ENCODE data around the gene SLC2A9. TPM values are rescaled to one million over a fixed set of nuclear protein-coding genes. Genes with fewer than 3 reads are reported as not detected.
A peak's percentile ranks its signal among the peaks of the same experiment; 100 is the strongest.

Gene SLC2A9
- polyA plus RNA-seq, 3 donors from 2014 or later: 1.4 to 2.3 TPM; not detected in 1

DNA sequence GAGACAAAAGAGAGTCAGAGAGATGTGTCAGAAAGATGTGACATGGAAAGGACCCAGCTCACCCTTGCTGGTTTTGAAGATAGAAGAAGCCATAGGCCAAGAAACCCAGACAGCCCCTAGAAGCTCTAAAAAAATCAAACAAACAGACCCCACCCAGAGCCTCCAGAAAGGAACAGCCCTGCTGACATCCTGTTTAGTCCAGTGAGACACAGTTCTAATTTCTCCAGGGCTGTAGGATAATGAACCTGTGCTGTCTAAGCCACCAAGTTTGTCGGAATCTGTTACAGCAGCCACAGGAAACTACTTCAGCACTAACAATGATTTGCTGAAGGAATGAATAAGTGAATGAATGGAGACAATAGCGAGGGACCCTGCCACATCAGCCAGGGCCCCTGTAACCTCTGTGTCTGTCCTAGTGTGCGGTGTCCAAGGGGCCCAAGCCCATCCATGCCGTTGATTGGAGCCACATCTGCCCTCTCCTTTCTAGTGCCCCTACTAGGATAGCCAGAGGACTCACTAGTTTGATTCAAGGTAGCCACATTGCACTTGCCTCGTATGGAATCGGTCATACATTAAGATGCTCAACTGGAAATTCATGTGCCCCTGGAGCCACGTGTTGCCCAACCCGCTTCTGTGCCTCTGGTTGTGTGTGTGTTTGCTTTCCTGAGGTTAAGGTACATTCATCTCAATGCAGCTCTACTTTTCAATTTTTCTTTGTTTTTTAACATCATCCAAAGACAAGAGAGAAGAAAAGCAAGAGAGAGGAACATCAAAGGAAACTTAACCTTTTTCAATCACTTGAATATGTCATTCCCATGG is 32.5 kb upstream of the SLC2A9 start:
- Mint-ChIP-seq H3K27ac (peak overlapping the region in 1 of 6 donors; percentile 28), H3K27me3 (ENCODE audit: low read depth in 3 of 3) (peaks cover 0 to 8% (median 0%) of the 10 kb centered on the region in 3 donors), H3K4me1 (peaks cover 5 to 6% of the 10 kb centered on the region in 2 donors), H3K36me3 (peaks cover 3 to 31% (median 15%) of the 10 kb centered on the region in 3 donors), H3K4me3 (no peak overlapping the region), H3K9me3 (peaks cover 0 to 2% (median 0%) of the 10 kb centered on the region in 6 donors)
- no peak for DNase-seq

GRCh38 chr4:10051517-10052135 is 30.3 kb upstream of the SLC2A9 start:
- Mint-ChIP-seq H3K27me3 (ENCODE audit: low read depth in 3 of 3) (peaks cover 0 to 5% (median 2%) of the 10 kb centered on the region in 3 donors), H3K36me3 (peaks cover 0 to 37% (median 11%) of the 10 kb centered on the region in 3 donors), H3K9me3 (peaks cover 0 to 2% (median 0%) of the 10 kb centered on the region in 6 donors), H3K27ac (no peak overlapping the region), H3K4me3 (no peak overlapping the region), H3K4me1 (peaks cover 20% of the 10 kb centered on the region in 2 donors)
- no peak for DNase-seq

DNA sequence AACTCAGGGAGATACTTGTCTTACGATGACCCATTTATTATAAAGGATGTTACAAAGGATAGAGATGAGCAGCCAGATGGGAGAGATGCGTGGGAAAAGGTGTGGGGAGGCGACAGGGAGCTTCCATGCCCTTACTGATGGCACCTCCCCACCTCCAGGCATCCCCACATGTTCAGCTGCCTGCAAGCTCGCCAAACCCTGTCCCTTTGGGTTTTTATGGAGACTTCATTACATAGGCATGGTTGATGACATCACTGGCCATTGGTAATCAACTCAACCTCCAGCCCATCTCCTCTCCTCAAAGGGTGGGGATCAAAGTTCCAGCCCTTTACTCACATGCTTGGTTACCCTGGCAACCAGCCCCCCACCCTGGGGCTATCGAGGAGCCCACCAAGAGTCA is 29.4 kb upstream of the SLC2A9 start:
- Mint-ChIP-seq H3K4me3 (no peak overlapping the region), H3K9me3 (peaks cover 0 to 2% (median 0%) of the 10 kb centered on the region in 6 donors), H3K27me3 (ENCODE audit: low read depth in 3 of 3) (peaks cover 0 to 5% (median 2%) of the 10 kb centered on the region in 3 donors), H3K36me3 (peaks cover 0 to 31% (median 8%) of the 10 kb centered on the region in 3 donors), H3K27ac (no peak overlapping the region), H3K4me1 (peaks cover 20% of the 10 kb centered on the region in 2 donors)
- DNase-seq: no peak

GRCh38 chr4:10050261-10050661 is 29.0 kb upstream of the SLC2A9 start:
- peaks cover 0 to 2% (median 0%) of the 10 kb centered on the region in 6 donors for H3K9me3 Mint-ChIP-seq
- peaks cover 0 to 5% (median 2%) of the 10 kb centered on the region in 3 donors for H3K27me3 Mint-ChIP-seq (ENCODE audit: low read depth in 3 of 3)
- H3K27ac Mint-ChIP-seq: no peak overlapping the region
- H3K4me3 Mint-ChIP-seq: no peak overlapping the region
- peaks cover 20% of the 10 kb centered on the region in 2 donors for H3K4me1 Mint-ChIP-seq
- H3K36me3 Mint-ChIP-seq: peaks cover 0 to 26% (median 6%) of the 10 kb centered on the region in 3 donors
- no peak for DNase-seq

GRCh38 chr4:10048941-10049697 is 27.8 kb upstream of the SLC2A9 start:
- peaks cover 0 to 2% (median 0%) of the 10 kb centered on the region in 6 donors for H3K9me3 Mint-ChIP-seq
- H3K27ac Mint-ChIP-seq: peak overlapping the region in 1 of 6 donors; percentile 40
- peaks cover 0 to 23% (median 6%) of the 10 kb centered on the region in 3 donors for H3K36me3 Mint-ChIP-seq
- peaks cover 20% of the 10 kb centered on the region in 2 donors for H3K4me1 Mint-ChIP-seq
- H3K27me3 Mint-ChIP-seq (ENCODE audit: low read depth in 3 of 3): peaks cover 0 to 5% (median 2%) of the 10 kb centered on the region in 3 donors
- no peak for DNase-seq
- peak overlapping the region in 1 of 5 donors; percentile 27 for H3K4me3 Mint-ChIP-seq

GRCh38 chr4:10047967-10048366 is 26.7 kb upstream of the SLC2A9 start:
- peaks cover 0 to 5% (median 2%) of the 10 kb centered on the region in 3 donors for H3K27me3 Mint-ChIP-seq (ENCODE audit: low read depth in 3 of 3)
- peaks cover 20% of the 10 kb centered on the region in 2 donors for H3K4me1 Mint-ChIP-seq
- peaks cover 0 to 2% (median 1%) of the 10 kb centered on the region in 6 donors for H3K9me3 Mint-ChIP-seq
- H3K27ac Mint-ChIP-seq: no peak overlapping the region
- H3K36me3 Mint-ChIP-seq: peaks cover 0 to 34% (median 3%) of the 10 kb centered on the region in 3 donors
- peak in 1 of 3 donors; percentile 4 for DNase-seq
- peak overlapping the region in 4 of 5 donors; percentile 4 to 28 (median 10) for H3K4me3 Mint-ChIP-seq

DNA sequence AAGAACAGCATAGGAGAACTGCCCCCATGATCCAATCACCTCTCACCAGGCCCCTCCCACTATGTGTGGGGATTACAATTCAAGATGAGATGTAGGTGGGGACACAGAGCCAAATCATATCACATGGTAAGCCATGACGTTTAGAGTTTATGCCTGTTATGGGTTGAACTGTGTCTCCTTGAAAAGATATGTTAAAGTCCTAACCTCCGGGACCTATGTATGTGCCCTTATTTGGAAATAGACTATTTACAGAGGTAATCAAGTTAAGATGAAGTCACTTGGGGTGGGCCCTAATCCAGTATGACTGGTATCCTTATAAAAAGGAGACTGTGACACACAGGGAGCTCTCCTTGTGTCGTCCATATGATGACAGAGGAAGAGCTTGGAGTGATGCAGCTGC is 25.2 kb upstream of the SLC2A9 start:
- no peak overlapping the region for H3K27ac Mint-ChIP-seq
- no peak for DNase-seq
- H3K4me1 Mint-ChIP-seq: peaks cover 20% of the 10 kb centered on the region in 2 donors
- no peak overlapping the region for H3K4me3 Mint-ChIP-seq
- peaks cover 0 to 2% (median 0%) of the 10 kb centered on the region in 3 donors for H3K27me3 Mint-ChIP-seq (ENCODE audit: low read depth in 3 of 3)
- H3K36me3 Mint-ChIP-seq: peaks cover 9 to 36% (median 13%) of the 10 kb centered on the region in 3 donors
- peaks cover 7 to 13% (median 10%) of the 10 kb centered on the region in 6 donors for H3K9me3 Mint-ChIP-seq

DNA sequence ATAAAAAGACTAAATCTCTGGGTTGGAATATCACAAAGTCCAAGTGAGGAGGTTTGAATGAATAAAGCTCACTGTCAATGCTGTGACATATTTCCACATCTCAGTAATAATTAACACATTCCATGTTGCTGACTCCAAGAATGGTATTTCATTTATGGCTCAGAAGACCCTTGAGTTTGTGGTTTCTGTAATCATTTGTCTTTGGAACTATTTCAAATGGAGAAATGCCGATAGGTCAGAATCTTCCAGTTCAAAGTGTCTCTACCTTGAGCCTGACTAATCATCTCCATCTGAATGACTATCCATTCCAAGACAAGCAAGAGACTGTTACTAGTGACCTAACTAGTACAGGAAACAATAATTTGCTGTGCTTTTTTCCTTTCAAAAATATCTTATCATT is 24.2 kb upstream of the SLC2A9 start:
- H3K27ac Mint-ChIP-seq: no peak overlapping the region
- no peak for DNase-seq
- H3K9me3 Mint-ChIP-seq: peaks cover 7 to 13% (median 10%) of the 10 kb centered on the region in 6 donors
- H3K4me3 Mint-ChIP-seq: no peak overlapping the region
- peaks cover 20% of the 10 kb centered on the region in 2 donors for H3K4me1 Mint-ChIP-seq
- H3K36me3 Mint-ChIP-seq: peaks cover 12 to 37% (median 13%) of the 10 kb centered on the region in 3 donors
- H3K27me3 Mint-ChIP-seq (ENCODE audit: low read depth in 3 of 3): peaks cover 0 to 2% (median 0%) of the 10 kb centered on the region in 3 donors

DNA sequence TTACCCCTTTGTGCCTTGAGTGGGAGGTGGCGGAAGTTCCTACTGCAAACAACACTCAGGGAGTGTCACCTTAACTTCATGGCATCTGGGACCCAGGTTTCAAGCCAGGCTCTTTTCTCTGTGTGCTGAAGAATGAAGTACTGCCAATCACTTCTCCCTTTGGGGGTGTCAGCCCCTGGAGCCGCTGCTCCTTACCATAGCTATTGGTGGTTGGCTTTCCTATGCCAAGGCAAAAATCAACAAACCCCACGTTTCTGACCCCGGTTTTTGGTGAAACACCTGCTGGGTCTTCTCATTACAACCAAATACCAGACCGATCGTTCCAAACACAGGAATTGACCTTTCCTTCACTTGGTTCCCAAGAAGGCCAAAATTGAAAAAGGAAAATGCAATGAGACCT is 19.7 kb upstream of the SLC2A9 start:
- peak overlapping the region in 1 of 6 donors; percentile 40 for H3K27ac Mint-ChIP-seq
- no peaks in the 10 kb centered on the region for H3K27me3 Mint-ChIP-seq (ENCODE audit: low read depth in 3 of 3)
- H3K36me3 Mint-ChIP-seq: peaks cover 18 to 42% (median 22%) of the 10 kb centered on the region in 3 donors
- no peak for DNase-seq
- H3K4me1 Mint-ChIP-seq: no peaks in the 10 kb centered on the region
- peaks cover 5 to 13% (median 10%) of the 10 kb centered on the region in 6 donors for H3K9me3 Mint-ChIP-seq
- no peak overlapping the region for H3K4me3 Mint-ChIP-seq

DNA sequence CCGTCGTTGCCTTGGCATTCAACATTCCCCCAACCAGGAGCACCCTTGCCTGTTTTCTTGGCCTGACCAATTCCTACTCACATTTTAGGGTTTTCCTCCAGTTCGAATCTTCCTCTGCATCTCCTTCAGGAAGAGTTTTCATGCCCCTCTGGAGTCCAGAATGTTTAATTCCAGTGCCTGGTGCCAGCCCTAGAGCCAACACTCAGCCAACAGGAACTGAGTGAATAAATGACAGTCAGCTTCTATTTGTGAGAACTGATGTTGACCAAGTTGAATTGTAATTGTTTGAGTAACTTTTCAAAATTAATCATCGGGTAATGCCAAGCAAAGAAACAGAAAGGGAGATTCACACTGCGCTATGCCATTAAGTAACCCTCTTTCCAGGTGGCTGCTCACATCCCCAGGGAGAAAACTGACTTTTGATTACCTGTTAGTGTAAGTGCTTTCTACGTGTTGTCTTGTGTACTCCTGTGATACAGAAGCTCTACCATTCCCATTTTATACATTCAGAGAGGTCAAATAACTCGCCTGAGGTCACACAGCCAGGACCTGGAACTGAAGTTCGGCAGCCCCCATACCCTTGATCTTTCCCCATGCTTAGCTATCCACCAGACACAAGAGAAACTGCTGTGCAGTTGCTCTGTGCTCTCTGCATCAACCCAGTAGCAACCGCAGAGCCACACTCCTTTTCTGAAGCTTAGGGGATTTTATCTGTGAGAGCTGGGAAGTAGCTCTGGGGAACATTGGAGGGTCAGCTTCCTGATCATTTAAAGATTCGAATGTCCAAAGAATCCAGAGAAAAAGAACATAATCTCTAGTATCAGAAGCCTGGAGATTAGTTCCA is 19.0 kb upstream of the SLC2A9 start:
- peaks cover 5 to 13% (median 10%) of the 10 kb centered on the region in 6 donors for H3K9me3 Mint-ChIP-seq
- no peaks in the 10 kb centered on the region for H3K4me1 Mint-ChIP-seq
- no peak for DNase-seq
- H3K36me3 Mint-ChIP-seq: peaks cover 18 to 50% (median 22%) of the 10 kb centered on the region in 3 donors
- no peak overlapping the region for H3K4me3 Mint-ChIP-seq
- H3K27ac Mint-ChIP-seq: no peak overlapping the region
- peaks cover 0 to 1% (median 0%) of the 10 kb centered on the region in 3 donors for H3K27me3 Mint-ChIP-seq (ENCODE audit: low read depth in 3 of 3)

GRCh38 chr4:10036807-10037342 is 15.6 kb upstream of the SLC2A9 start:
- no peak overlapping the region for H3K27ac Mint-ChIP-seq

DNA sequence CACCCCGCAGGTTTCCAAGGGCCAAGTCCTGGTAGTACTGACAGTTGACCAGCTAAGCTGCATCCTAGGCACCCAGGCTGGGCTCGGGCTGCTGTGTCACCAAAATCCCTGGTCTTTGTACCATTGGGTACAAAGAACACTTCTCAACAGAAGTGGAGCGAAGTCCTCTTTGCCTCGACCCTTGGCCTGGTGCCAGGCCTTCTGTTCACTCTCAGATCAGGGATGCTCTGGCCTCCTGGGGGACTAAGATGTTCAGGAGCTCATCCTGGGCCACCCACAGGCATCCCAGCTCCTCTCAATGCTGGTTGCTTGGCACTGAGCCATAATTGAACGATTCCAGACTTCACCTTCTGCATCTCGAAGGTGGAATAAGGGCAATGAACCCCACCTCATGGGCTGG is 13.8 kb upstream of the SLC2A9 start:
- H3K4me1 Mint-ChIP-seq: peaks cover 0 to 4% of the 10 kb centered on the region in 2 donors
- peaks cover 0 to 8% (median 3%) of the 10 kb centered on the region in 3 donors for H3K27me3 Mint-ChIP-seq (ENCODE audit: low read depth in 3 of 3)
- DNase-seq: no peak
- peaks cover 3 to 26% (median 11%) of the 10 kb centered on the region in 3 donors for H3K36me3 Mint-ChIP-seq
- no peak overlapping the region for H3K4me3 Mint-ChIP-seq
- H3K27ac Mint-ChIP-seq: no peak overlapping the region
- H3K9me3 Mint-ChIP-seq: no peaks in the 10 kb centered on the region

More at GRCh38 chr4:10036807-10037342, 15.6 kb upstream of the SLC2A9 start:
- H3K27me3 Mint-ChIP-seq (ENCODE audit: low read depth in 3 of 3): peaks cover 0 to 4% (median 3%) of the 10 kb centered on the region in 3 donors
- peaks cover 10 to 31% (median 11%) of the 10 kb centered on the region in 3 donors for H3K36me3 Mint-ChIP-seq
- H3K4me3 Mint-ChIP-seq: no peak overlapping the region
- DNase-seq: no peak
- peaks cover 0 to under 1% (median 0%) of the 10 kb centered on the region in 6 donors for H3K9me3 Mint-ChIP-seq
- peaks cover 0 to 4% of the 10 kb centered on the region in 2 donors for H3K4me1 Mint-ChIP-seq

All from immature natural killer cell (primary cell).